Peyer's patch (tissue), 4 donors: ENCODE data around the gene KCNIP4.

Experiments
- CTCF ChIP-seq, 6 experiments: fragments of 450-650 bp in 4 of 6; fragments of 200-600 bp in 2 of 6; sonication (generic) in 1 of 6; IDR thresholded peaks; one replicate each; pipeline ENCODE4 v1.5.1; 2017 to 2019; ENCODE audit warnings: antibody characterized with exemption in 6 of 6, mild to moderate bottlenecking in 3 of 6, moderate library complexity in 1 of 6
- POLR2A ChIP-seq, 2 donors: fragments of 450-650 bp; IDR thresholded peaks; one replicate each; pipeline ENCODE4 v1.5.1; 2017; ENCODE audit warnings: antibody characterized with exemption in 2 of 2, mild to moderate bottlenecking in 2 of 2, moderate library complexity in 2 of 2

GRCh38 chr4:21415728-21416127, 532.8 kb downstream of the KCNIP4 start:
- no peak for TF ChIP-seq CTCF (IDR thresholded peaks at IDR 0.05)
- no peak for TF ChIP-seq POLR2A (IDR thresholded peaks at IDR 0.05)
